ENCODE measurements around the gene PRR23E. TPM values are rescaled to one million over a fixed set of nuclear protein-coding genes. Genes with fewer than 3 reads are reported as not detected.

The PRR23E gene
- total and polyA plus RNA-seq, 2 experiments from 2014 or later = not detected

DNA sequence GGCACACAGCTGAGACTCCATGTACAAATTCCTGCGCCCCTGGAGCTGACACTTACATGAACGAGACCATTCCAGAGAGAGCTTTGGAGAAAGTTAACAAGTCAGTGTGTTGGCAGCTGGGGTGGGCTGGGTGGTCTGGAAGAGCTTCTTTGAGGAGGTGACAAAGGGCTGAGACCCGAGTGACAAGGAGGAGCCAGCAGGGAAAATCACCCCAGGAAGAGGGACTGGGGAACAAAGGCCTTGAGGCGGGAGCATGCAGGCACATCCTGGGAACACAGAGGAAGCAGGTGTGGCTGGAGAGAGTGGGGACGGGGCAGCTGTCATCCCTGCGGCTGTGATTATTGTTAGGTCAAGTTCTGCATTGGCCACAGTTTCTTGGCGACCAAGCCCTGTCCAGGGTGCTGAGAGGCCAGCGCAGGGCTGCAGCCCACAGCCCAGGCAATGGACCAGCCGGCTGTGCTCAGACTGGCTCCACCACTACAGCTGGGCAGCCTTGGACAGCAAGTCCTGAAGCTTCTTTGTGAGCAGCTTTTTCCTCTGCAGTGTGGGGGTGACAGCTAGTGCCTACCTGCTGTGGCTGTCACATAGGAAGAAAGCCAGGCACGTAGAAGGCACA, 34.2 kb upstream of the PRR23E start:
- H3K4me3 ChIP-seq = no peak overlapping the region
- H3F3A ChIP-seq (replicated peaks; ENCODE audit: low read depth) = no peaks in the 10 kb centered on the region
- ATAC-seq (peak; percentile 94), DNase-seq (ENCODE audit: low spot score) (peak; percentile 73)
- Mint-ChIP-seq H3K4me3 (no peak overlapping the region), H3K4me1 (peaks cover 15% of the 10 kb centered on the region), H3K9me3 (no peaks in the 10 kb centered on the region), H3K27ac (no peak overlapping the region), H3K36me3 (ENCODE audit: low read depth) (no peaks in the 10 kb centered on the region), H3K27me3 (ENCODE audit: insufficient read depth, low read depth, poor library complexity) (peaks cover 6% of the 10 kb centered on the region)
- TF ChIP-seq CREB1 (CRISPR knock-in tag; IDR thresholded peaks at IDR 0.05; ENCODE audit: low read depth) (peak; percentile 10; the same call in 1 of the 2 replicates), JUNB (IDR thresholded peaks at IDR 0.05; ENCODE audit: unreplicated experiment) (no peak), ZNF462 (CRISPR knock-in tag; IDR thresholded peaks at IDR 0.05) (no peak), STAT1 (IDR thresholded peaks at IDR 0.05; ENCODE audit: unreplicated experiment) (no peak), EZH2phosphoT487 (IDR thresholded peaks at IDR 0.05; ENCODE audit: unreplicated experiment) (no peak), CTCF (conservative IDR thresholded peaks at IDR 0.05; ENCODE audit: low read depth in 2 of 2) (no peak)
- TF ChIP-seq, protein P1, sequence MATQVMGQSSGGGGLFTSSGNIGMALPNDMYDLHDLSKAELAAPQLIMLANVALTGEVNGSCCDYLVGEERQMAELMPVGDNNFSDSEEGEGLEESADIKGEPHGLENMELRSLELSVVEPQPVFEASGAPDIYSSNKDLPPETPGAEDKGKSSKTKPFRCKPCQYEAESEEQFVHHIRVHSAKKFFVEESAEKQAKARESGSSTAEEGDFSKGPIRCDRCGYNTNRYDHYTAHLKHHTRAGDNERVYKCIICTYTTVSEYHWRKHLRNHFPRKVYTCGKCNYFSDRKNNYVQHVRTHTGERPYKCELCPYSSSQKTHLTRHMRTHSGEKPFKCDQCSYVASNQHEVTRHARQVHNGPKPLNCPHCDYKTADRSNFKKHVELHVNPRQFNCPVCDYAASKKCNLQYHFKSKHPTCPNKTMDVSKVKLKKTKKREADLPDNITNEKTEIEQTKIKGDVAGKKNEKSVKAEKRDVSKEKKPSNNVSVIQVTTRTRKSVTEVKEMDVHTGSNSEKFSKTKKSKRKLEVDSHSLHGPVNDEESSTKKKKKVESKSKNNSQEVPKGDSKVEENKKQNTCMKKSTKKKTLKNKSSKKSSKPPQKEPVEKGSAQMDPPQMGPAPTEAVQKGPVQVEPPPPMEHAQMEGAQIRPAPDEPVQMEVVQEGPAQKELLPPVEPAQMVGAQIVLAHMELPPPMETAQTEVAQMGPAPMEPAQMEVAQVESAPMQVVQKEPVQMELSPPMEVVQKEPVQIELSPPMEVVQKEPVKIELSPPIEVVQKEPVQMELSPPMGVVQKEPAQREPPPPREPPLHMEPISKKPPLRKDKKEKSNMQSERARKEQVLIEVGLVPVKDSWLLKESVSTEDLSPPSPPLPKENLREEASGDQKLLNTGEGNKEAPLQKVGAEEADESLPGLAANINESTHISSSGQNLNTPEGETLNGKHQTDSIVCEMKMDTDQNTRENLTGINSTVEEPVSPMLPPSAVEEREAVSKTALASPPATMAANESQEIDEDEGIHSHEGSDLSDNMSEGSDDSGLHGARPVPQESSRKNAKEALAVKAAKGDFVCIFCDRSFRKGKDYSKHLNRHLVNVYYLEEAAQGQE (IDR thresholded peaks at IDR 0.05; ENCODE audit: unreplicated experiment) = peak; percentile 94
- no peaks in the 10 kb centered on the region for H3K36me3 ChIP-seq (ENCODE audit: insufficient read depth)
- H3K4me1 ChIP-seq (ENCODE audit: insufficient read depth) = peaks cover 7% of the 10 kb centered on the region; the same call in 1 of the 2 replicates
- no peaks in the 10 kb centered on the region for H3K79me2 ChIP-seq (replicated peaks; ENCODE audit: insufficient read depth)
- H3K9me2 ChIP-seq (ENCODE audit: insufficient read depth) = no peaks in the 10 kb centered on the region; the same call in 1 of the 2 replicates
- H4K20me1 ChIP-seq (replicated peaks; ENCODE audit: insufficient read depth) = no peaks in the 10 kb centered on the region; the same call in 1 of the 2 replicates
- H3K4me2 ChIP-seq = no peak overlapping the region
- no peak overlapping the region for H3K27ac ChIP-seq (ENCODE audit: low read depth)
- H3K27me3 ChIP-seq (ENCODE audit: insufficient read depth) = no peaks in the 10 kb centered on the region
- no peak overlapping the region for H2AFZ ChIP-seq

All from GM23338 (cell line).